Measurements from ENCODE around the gene HLA-DPB1.

DNA sequence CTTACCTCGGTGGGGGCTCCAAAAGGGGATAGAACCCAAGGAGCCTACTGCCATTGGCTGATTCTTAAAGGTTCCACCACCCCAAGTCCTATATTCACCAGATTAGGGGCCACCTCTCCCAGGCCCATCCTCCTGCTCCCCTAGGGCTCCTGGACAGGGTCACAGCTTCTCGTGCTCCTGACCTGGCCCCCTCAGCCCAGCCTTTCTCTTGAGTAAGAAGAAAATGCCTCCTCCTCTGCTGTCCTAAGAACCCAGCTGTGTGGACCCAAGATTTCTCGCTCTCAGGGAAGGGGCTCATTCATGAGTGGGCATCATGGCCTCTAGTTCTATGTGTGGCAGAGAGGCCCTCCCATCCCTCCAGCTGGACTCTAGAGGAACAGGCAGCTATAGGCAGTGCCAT lies 16.6 kb downstream of the HLA-DPB1 start:
- TF ChIP-seq POLR2A (IDR thresholded peaks at IDR 0.05) = no peak
- TF ChIP-seq, protein P1, sequence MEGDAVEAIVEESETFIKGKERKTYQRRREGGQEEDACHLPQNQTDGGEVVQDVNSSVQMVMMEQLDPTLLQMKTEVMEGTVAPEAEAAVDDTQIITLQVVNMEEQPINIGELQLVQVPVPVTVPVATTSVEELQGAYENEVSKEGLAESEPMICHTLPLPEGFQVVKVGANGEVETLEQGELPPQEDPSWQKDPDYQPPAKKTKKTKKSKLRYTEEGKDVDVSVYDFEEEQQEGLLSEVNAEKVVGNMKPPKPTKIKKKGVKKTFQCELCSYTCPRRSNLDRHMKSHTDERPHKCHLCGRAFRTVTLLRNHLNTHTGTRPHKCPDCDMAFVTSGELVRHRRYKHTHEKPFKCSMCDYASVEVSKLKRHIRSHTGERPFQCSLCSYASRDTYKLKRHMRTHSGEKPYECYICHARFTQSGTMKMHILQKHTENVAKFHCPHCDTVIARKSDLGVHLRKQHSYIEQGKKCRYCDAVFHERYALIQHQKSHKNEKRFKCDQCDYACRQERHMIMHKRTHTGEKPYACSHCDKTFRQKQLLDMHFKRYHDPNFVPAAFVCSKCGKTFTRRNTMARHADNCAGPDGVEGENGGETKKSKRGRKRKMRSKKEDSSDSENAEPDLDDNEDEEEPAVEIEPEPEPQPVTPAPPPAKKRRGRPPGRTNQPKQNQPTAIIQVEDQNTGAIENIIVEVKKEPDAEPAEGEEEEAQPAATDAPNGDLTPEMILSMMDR (IDR thresholded peaks at IDR 0.05) = no peak
